NCI-H1694 treated with DMSO at 0.1 percent for 48 hours (cell line): ENCODE data around the gene ALDH2.
A peak's percentile ranks its signal among the peaks of the same experiment; 100 is the strongest.
"Not testable (repeated sequence)": the region's sequence is repeated elsewhere in the genome, so short reads cannot be mapped to it uniquely, and the experiment has no call there.

ENCODE experiments used
- DNase-seq: peaks from one replicate; lab custom pipeline; 2025; lab: John Stamatoyannopoulos, UW

ALDH2 gene

DNA sequence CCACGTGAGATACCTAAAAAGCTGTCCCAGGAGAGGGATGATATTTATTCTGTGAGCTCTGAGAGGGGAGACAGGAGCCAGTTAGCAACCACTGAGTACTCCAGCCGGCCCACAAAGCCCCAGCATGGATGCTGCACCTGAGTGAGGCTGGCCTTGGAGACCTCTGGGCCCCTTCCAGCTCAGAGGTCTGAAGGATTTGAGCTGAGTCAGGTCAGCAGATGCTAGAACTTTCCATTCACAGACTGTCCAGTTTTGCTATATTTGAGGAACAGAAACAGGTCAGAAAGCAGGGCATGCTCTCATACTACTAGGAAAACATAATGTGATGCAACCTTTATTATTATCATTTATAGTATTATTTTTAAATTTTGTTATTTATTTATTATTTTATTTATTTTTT is 60.3 kb downstream of the ALDH2 start:
- no peak for DNase-seq

DNA sequence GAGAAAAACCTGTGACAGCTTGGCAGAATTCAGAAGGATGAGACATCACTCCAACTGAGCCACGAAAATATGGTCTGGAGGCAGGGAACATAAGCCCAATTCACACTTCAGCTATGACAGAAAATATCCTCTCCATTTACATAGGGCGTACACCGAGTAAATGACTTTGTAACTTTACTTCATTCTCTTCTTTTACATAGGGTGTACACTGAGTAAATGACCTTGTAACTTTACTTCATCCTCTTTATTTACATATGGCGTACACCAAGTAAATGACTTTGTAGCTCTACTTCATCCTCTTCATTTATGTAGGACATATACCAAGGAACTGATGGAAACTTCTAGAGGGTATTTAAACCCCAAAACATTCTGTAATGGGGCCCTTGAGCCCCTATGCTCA is 61.2 kb downstream of the ALDH2 start:
- DNase-seq, result no peak

DNA sequence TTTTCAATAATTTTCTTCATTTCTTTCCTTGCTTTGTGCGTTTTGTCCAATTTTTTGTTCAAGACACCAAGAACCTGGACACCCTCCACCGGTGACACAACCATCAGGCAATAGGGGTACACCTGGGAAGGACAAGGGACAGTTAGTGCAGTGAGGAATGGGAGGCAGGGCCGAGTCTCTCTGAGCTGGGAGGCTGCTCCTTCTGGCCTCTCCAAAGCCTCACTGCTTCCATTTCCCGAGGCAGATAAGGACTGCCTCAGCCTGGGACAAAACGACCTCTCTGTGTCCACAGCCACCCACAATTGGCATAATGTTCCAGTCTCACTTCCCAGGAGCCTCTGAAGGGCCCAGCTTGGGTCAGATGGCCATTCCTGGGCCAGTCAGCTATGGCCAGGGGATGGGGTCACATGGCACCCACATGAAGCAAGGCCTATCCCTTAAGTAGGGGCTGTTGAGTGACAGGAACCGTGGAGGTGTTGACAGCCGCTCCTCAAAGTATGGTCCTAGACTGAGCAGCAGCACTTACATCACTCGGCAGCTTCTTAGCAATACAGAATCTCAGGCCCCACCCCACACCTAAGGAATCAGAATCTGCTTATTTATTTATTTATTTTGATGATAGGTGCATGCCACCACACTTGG is 61.7 kb downstream of the ALDH2 start:
- DNase-seq, result no peak

DNA sequence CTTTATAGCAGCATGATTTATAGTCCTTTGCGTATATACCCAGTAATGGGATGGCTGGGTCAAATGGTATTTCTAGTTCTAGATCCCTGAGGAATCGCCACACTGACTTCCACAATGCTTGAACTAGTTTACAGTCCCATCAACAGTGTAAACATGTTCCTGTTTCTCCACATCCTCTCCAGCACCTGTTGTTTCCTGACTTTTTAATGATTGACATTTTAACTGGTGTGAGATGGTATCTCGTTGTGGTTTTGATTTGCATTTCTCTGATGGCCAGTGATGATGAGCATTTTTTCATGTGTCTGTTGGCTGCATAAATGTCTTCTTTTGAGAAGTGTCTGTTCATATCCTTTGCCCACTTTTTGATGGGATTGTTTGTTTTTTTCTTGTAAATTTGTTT is 62.9 kb downstream of the ALDH2 start:
- not testable (repeated sequence) for DNase-seq

DNA sequence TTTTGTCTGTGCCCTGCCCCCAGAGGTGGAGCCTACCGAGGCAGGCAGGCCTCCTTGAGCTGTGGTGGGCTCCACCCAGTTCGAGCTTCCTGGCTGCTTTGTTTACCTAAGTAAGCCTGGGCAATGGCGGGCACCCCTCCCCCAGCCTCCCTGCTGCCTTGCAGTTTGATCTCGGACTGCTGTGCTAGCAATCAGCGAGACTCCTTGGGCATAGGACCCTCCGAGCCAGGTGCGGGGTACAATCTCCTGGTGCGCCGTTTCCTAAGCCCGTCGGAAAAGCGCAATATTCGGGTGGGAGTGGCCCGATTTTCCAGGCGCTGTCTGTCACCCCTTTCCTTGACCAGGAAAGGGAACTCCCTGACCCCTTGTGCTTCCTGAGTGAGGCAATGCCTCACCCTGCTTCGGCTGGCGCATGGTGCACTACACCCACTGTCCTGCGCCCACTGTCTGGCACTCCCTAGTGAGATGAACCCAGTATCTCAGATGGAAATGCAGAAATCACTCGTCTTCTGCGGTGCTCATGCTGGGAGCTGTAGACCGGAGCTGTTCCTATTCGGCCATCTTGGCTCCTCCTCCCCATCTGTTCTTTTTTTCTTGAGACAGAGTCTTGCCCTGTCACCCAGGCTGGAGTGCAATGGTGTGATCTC is 68.1 kb downstream of the ALDH2 start:
- not testable (repeated sequence) for DNase-seq

DNA sequence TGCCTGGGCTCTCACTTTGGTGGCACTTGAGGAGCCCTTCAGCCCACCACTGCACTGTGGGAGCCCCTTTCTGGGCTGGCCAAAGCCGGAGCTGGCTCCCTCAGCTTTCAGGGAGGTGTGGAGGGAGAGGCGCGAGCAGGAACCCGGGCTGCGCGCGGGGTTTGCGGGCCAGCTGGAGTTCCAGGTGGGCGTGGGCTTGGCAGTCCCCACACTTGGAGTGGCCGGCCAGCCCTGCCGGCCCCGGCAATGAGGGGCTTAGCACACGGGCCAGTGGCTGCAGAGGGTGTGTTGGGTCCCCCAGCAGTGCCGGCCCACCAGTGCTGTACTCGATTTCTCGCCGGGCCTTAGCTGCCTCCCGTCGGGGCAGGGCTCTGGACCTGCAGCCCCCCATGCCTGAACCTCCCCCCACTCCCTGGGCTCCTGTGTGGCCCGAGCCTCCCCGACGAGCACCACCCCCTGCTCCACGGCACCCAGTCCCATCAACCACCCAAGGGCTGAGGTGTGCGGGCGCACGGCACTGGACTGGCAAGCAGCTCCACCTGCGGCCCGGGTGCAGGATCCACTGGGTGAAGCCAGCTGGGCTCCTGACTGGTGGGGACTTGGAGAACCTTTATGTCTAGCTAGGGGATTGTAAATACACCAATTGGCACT is 68.9 kb downstream of the ALDH2 start:
- not testable (repeated sequence) for DNase-seq

DNA sequence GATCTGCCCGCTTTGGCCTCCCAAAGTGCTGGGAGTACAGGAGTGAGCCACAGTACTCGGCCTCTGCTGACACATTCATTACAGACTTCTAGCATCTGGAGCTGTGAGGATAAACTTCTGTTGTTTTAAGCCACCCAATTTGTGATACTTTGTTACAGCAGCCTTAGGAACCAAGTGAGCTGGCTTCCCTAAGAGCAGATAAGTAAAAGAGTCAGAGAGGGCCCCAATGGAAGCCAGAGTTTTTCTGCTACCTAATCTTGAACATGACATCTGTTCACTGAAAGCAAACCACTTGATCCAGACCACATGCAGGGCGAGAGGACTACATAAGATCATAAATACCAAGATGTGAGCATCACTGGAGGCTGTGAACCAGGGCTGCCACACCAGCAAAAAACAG is 71.6 kb downstream of the ALDH2 start:
- no peak for DNase-seq

DNA sequence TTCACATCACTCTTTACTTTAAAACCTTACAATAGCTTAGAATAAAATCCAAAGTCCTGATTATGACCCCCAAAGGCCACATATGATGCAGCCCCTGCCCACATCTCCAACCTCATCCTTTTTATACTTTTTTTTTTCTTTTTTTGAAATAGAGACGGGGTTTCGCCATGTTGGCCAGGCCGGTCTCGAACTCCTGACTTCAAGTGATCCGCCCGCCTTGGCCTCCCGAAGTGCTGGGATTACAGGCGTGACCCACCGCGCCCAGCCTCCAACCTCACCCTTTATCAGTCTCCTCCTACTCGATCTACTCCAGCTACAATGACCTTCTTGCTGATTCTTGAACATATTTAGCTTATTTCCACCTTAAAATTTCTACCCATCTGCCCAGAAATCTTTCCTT is 74.1 kb downstream of the ALDH2 start:
- no peak for DNase-seq

DNA sequence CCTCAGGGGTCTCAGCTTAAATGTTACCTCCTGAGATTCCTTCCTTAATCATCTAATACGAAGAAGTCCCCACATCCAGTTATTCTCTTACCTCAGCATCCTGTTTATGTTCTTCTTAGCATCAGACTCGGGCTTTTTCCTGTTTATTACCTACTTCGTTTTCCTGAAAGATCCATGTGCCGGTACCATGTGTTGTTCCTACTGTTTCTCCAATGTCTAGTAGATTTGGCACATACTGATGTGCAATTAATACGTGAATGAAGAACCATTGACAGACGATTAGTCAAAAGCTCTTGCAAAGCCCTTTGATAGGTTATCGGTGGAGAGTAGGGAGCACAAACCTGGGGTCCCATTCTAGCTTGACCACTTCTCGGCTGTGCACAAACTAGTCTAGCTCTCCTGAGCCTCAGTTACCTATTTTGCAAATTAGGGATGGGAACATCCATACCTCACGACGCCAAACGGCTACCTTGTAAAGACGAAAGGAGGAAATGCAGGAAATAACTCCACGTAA is 74.6 kb downstream of the ALDH2 start:
- no peak for DNase-seq

DNA sequence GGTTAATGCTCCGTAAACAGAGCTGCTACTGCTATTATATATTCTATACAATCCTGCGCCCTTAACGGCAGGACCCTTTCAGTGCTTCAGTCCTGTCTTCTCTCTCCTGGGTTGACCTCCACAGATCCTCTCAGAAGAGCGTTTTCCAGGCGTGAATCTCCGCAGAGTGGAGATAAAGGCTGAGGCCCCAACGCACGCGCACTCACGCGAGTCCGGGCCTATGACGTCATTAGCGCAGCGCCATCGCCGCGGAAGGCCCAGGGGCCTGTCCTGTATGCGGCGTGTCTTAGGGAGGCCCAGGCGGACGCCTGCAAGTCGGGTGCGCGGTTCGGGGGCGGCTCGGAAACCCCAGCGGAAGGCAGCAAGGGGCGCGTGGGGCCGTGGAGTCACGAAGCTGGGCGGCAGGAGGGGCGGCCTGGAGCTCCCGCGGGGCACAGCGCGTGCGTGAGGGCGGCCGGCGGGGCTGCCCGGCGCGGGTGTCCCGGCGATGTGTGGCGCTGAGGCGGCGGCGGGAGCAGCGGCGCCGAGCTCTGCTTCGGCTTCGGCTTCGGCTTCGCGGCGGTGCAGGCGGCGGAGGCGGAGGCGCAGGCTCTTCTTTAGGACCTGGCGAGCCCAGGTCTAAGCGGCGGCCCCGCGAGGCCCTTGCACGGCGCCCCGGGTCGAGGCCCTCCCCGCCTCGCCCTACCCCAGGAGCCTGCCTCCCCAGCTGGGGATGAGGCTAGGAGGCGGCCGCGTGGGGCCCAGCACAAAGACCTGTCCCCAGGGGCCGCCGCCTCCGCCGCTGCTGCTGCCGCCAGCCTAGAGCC is 75.2 kb downstream of the ALDH2 start, which contains the start of gene MAPKAPK5:
TSS of gene MAPKAPK5 (plus strand) at position 479 of the 806 bp plus-strand sequence. CDS start 506 bp downstream, outside the sequence.
- DNase-seq, result peak; percentile 72

DNA sequence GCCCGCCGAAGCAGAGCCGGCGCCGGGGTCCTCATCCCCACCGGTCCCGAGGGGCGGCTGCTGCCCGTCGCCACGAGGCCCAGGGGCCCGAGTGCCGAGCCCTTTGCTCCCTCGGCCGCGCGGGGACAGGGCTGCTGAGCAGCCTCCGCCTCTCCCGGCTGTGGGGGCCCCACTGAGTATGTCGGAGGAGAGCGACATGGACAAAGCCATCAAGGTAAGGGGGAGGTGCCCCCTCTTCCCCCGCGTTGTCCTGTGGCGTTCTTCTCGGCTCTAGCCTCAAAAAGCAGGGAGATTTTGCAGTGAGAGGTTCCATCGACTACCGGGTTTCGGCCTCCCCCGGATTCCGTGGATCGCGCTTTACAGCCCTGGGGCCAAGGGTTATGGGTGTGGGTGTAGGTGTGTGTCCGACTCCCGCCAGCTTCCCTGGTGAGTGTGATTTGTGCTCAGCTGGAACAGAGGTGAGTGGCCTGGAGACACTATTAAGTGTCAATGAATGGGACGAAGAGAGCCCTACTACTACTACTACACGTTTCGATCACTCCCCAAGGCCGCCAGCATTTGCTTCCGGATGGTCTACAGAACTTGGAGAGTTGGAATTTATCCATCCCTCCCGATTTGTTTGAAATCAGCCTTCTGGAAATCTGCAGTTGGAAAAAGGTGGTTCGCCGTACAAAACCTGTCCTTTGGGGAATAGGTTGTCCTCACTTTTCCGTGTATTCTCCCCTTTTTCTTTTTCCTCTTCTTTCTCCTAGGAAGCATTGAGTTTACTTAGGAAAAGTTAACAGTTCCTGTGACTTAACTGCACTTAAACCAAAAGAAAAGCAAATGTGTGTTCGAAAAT is 76.0 kb downstream of the ALDH2 start:
- DNase-seq, result no peak

DNA sequence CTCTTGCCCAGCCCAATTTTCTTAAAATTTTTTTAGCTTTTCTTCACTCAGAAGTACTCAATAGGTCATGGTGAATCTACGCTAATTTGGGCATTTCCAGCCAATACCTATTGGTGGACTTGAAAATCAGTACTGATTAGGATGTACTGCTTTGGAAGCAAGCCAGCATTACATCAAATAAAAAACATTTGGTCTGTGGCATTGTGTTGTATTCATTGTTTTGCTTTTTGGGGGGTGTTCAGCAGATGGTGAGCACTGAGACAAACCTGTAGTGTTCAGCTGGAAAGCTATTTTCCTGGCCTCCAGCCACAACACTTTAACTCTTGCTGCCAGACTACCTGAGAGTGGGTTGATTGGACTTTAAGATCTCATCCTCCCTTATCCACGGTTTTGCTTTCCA is 79.3 kb downstream of the ALDH2 start:
- no peak for DNase-seq

DNA sequence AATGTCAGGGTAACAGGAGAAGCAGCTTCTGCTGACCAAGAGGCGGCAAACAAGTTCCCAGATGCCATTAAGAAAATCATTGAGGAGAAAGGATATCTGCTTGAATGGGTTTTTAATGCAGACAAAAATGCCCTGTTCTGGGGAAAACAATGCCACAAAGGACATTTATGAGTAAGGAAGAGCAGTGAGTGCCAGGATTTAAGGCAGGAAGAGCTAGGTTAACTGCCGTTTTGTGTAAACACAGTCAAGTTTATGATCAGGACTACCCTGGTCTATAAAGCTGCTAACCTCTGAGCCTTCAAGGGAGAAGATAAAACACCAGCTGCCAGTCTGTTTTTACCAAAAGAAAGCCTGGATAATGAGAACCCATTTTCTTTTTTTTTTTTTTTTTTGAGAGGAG is 83.8 kb downstream of the ALDH2 start:
- DNase-seq, result no peak

DNA sequence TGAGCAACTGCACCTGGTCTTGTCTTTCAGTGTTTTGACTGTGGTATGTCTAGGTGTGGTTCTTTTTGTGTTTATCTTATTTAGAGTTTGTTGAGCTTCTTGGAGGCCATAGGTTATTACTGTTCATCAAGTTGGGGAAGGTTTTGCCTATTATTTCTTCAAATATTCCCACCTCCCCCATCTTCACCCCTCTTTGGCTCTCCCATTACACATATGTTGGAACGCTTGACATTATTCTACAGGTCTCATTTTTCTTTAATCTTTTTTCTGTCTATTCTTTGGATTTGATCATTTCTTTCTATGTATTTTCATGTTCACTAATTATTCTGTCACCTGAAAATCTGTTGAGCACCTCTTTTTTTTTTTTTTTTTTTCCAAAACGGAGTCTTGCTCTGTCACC is 91.5 kb downstream of the ALDH2 start:
- DNase-seq, result no peak

DNA sequence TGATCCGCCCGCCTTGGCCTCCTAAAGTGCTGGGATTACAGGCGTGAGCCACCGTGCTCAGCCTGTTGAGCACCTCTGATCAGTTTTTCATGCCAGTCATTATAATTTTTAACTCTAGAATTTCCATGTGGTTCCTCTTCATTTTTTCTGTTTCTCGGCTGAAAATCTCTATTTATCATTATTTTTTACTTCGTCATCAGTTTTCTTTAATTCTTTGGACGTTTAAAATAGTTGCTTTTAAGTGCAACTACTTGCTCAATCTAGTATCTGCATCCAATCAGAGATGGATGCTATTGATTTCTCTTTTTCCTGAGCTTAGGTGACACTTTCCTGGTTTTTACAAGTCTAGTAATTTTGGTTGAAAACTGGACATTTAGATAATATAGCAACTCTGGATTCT is 92.0 kb downstream of the ALDH2 start:
- DNase-seq, result no peak

DNA sequence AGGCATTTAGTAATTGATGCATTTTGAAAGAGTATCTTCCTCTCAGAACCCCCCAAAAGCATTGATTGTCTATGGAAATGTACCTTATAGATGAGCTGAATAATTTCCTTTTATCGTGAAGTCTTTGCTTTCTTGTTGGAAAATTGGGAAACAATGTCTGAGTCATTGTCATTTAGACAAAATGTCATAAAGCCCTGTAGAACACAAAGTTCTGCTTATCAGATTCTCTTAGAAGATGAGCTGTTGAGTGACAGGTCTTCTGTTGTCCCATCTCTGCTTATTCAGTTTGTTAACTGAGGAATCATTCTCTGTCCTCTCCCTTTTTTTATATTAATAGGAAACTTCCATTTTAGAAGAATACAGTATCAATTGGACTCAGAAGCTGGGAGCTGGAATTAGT is 98.2 kb downstream of the ALDH2 start:
- DNase-seq, result no peak
